HG02623 (cell line): ENCODE data around the gene AKAP13.
"Not testable (repeated sequence)": the region's sequence is repeated elsewhere in the genome, so short reads cannot be mapped to it uniquely, and the experiment has no call there.

Experiments
- ATAC-seq: cut with Tn5 transposase; IDR thresholded peaks from one replicate; pipeline ENCODE4 v1.9.1; 2021; ENCODE audit warnings: moderate library complexity; ENCODE audit not compliant: unreplicated experiment

AKAP13 gene

DNA sequence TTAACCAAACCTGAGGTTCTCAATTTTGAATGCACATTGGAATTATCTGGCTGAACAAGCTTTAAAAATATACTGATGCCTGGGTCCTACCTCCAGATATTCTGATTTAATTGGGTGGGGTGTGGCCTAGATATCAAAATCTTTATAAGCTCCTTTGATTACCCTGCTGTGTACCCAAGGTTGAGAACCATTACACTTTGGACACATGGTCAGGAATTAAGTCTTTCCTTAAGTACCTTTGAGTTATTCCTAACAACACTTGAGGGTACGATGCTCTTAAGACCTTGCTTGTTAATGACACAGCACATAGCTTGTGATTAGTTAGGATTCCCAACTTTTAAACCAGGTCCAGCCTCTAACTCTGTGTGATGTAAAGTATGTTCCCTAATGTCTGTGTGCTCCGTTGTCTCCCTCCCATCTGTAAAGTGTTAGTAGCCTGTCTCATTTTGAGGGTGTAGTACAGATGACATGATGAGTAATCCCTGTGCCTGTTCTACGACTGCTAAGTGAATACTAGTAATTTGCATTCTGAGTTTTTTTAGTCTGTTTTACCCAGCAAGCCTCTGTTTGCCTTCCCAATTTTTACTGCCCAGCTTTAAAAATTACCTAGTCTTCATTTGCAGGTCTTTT, 259.5 kb downstream of the AKAP13 start:
- peak; percentile 70 for ATAC-seq

DNA sequence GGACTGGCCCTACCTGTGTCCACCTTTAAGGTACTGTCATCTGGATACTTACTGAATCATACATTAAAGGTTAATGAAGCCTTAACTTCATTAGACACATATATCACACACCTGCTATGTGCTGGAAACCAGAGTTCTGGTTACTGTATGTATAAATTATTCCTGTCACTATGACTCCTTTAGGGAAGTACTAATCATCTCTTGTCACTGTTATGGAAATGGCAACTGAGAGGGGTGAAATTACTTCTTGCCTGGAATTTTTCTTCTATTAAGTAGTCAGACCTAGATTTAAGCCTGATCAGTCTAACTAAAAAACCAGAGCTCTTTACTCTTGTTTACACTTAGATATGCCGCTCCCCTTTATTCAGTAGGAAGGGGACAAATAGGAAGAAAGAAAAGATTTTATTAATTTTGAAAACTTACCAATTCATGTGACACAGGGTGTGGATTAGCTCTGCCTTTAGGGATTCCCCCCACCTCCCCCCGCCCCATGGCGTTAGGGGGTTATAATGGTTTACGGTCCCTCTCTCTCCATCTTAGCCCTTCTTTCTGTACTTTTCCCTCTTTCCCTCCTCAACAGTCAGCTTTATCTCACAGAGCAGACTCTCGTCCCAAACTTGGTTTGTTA, 261.8 kb downstream of the AKAP13 start:
- ATAC-seq = no peak

- no peak for ATAC-seq
These were observed 262.3 kb downstream of the AKAP13 start for GRCh38 chr15:85642693-85643066.

DNA sequence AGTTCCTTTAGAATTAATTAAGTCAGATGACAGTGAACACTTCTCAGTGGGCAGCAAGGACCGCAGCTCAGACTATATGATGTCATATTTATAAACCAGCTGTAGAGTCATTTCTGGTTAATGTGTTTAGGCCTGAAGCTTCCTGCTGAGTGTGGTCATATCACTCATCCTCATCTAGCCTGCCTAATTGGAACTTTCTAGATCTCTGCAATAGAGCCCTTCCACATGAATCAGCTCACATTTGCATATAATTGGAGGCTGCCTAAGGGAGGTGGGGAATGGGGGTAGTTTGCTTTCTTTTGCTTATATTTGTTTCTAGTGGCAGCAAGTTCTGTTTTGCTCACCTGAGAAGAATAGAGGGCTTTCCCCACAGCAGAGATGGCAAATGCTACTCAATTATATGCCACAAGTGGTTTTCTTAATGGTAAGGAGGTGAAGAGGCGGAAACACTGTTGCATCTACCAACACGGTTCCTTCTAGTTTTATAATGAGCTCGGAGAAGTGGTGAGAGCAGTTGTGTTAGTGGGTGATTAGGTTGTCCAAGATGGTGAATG, 266.2 kb downstream of the AKAP13 start:
- peak; percentile 77 for ATAC-seq

DNA sequence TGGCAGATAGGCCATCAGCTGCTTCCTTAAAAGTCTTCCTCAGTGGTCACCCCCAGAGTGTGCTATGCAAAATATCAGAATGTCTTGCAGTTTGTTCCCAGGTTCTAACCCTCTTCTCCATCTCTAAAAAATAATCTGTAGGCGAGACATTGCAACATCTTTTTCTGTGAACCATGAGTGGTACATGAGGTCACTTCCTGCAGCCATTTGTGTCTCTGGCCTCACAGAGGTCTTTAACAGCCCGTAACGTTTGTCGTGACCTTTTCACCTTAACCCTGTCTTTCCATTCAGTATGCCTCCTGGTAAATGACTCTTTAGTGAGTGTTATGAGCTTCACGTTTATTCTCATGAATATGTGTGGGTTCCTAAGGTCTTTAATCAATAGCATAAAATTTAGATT, 269.0 kb downstream of the AKAP13 start:
- ATAC-seq = no peak

GRCh38 chr15:85651548-85651947, 271.1 kb downstream of the AKAP13 start:
- no peak for ATAC-seq

GRCh38 chr15:85652457-85652856, 272.1 kb downstream of the AKAP13 start:
- ATAC-seq = no peak

DNA sequence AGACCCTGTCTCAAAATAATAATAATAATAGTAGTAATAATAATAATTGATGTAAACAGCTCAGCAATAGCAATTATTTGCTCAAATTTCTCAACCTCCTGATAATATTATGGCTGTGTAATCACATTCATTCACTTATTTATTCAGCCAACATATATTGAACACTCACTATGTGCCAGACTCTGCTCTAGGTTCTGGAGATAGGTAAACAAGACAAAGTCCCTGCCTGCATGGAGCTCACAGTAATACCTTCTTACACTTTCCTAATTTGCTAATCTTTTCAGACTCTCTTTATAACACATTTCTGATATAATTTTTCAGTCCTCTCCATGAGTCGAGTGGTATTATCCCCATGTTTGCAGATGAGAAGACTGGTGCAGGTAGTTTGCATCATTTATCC, 276.7 kb downstream of the AKAP13 start:
- no peak for ATAC-seq

GRCh38 chr15:85658816-85659215, 278.4 kb downstream of the AKAP13 start:
- no peak for ATAC-seq

GRCh38 chr15:85661859-85662258, 281.5 kb downstream of the AKAP13 start:
- no peak for ATAC-seq

GRCh38 chr15:85665677-85666076, 285.3 kb downstream of the AKAP13 start:
- not testable (repeated sequence) for ATAC-seq

GRCh38 chr15:85667491-85668424, 287.4 kb downstream of the AKAP13 start:
- peak; percentile 82 for ATAC-seq

DNA sequence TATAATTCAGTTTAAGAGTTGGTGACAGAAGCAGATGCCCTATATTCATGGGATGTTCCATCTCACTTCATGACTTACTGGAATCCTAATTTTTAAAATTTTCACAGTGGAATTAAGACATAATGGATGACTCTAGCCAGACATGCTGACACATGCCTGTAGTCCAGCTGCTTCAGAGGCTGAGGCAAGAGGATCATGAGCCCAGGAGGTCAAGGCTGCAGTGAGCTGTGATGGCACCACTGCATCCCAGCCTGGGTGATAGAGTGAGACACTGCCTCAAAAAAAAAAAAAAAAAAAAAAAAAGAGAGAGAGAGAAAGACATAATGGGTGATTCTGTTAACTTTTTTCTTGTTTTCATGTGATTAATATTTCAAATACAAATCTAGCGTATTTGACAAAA, 290.8 kb downstream of the AKAP13 start:
- no peak for ATAC-seq

DNA sequence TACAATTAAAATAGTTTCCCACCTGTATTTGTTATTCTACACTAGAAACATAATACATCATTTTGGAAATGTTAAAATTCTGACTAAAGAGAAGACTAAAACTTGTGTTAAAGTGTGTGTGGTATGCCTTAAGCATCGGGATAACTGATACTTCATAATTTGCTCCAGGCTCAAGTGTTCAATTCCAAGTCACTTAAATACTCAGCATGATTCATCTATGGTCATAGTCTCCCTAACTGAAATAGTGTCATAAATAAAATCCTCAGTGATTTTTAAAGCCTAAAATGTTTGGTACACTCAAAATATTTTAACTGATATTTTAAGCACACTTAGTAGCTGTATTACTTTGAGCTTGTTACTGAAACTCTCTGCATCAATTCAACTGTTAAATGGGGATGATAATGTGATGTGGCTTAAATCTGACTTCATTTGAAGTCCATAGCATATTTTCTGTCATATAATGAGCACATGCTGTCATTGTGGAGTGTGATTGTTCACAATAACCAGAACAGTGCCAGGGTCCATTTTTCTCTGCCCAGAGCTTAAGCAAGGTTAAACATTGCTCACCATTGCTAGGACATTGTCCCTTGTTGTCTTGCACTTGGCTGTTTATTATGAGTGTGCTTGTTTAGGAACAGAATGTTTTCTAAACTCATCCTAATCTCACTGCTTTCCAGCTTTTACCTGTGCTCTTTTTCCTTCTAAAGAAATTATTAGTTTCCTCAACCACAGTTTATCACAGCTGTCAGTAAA, 292.1 kb downstream of the AKAP13 start:
- no peak for ATAC-seq

DNA sequence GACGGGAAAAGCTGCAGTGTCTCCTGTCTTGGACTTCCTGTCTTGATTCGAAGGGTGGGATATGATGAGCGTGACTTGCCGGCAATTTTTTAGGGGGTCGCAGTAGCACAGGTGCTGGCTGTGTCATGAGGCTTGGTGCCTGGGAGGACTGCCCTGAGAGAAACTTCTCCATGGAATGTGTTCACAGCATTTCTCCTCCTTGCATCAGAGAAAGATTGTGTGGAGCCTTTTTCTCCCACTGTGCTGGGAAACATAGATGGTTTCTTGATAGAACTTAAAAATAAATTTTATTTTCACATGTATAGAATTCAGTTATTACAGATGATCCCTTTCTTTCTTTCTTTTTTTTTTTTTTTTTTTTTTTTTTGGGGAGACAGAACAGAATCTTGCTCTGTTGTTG, 292.9 kb downstream of the AKAP13 start:
- ATAC-seq = no peak

- ATAC-seq = no peak
These were observed 296.1 kb downstream of the AKAP13 start for GRCh38 chr15:85676342-85677098.

GRCh38 chr15:85679231-85679630, 298.8 kb downstream of the AKAP13 start:
- no peak for ATAC-seq

DNA sequence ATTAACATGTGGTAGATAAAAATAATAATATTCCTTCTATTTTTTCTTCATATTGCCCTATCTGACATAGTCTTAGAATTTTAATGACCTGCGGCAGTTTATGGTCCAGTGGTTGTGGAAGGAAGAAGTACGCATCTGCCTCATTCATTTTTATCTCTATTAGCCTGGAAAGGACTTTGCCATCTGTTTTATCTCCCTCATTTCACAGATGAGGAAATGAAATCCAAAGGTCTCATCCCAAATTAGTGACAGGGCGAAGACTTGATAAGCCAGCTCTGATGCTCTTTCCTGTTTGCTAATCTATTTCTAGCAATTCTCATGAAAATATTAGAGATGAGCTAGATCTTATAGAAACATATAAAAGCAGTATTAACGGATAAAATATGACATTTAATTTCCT, 301.0 kb downstream of the AKAP13 start:
- no peak for ATAC-seq

- ATAC-seq = no peak
These were observed 303.8 kb downstream of the AKAP13 start for GRCh38 chr15:85684174-85684710.

GRCh38 chr15:85685356-85685755, 305.0 kb downstream of the AKAP13 start:
- no peak for ATAC-seq
